Measurements from ENCODE around the gene PACSIN1.

GRCh38 chr6:34457382-34457741 is 8.5 kb upstream of the PACSIN1 start:
- no peak for TF ChIP-seq YY1 (IDR thresholded peaks at IDR 0.05; ENCODE audit: extremely low read depth, insufficient replicate concordance, low read depth, low read length)
- TF ChIP-seq ZBTB33 (IDR thresholded peaks at IDR 0.05; ENCODE audit: extremely low read depth, insufficient replicate concordance, low read length): no peak
- no peak for TF ChIP-seq CTCF (IDR thresholded peaks at IDR 0.05 in 2 of 3, conservative IDR thresholded peaks at IDR 0.05 in 1 of 3; ENCODE audit: borderline replicate concordance in 1 of 3, insufficient read depth in 1 of 3, low read depth in 2 of 3, low read length in 2 of 3)
- TF ChIP-seq POLR2A (IDR thresholded peaks at IDR 0.05; ENCODE audit: borderline replicate concordance, extremely low read depth, insufficient read depth, insufficient read length): no peak
- TF ChIP-seq EZH2 (IDR thresholded peaks at IDR 0.05): no peak
- TF ChIP-seq EZH2phosphoT487 (IDR thresholded peaks at IDR 0.05; ENCODE audit: borderline replicate concordance): no peak
